Esophagus squamous epithelium (tissue), 4 donors: Measurements from ENCODE around the gene OR2A12.

Experiments used
- POLR2A ChIP-seq, 4 donors: fragments of 450-650 bp; IDR thresholded peaks; one replicate each; pipeline ENCODE4 v1.6.1; 2017; ENCODE audit warnings: antibody characterized with exemption in 4 of 4, mild to moderate bottlenecking in 4 of 4, moderate library complexity in 3 of 4
- TF ChIP-seq, protein P1 (sequence below), 6 experiments: fragments of 450-650 bp in 4 of 6; fragments of 200-600 bp in 2 of 6; sonication (generic) in 2 of 6; IDR thresholded peaks; one replicate each; pipeline ENCODE4 v1.5.1; 2016 to 2019; ENCODE audit warnings: antibody characterized with exemption in 6 of 6, mild to moderate bottlenecking in 4 of 6, moderate library complexity in 4 of 6

DNA sequence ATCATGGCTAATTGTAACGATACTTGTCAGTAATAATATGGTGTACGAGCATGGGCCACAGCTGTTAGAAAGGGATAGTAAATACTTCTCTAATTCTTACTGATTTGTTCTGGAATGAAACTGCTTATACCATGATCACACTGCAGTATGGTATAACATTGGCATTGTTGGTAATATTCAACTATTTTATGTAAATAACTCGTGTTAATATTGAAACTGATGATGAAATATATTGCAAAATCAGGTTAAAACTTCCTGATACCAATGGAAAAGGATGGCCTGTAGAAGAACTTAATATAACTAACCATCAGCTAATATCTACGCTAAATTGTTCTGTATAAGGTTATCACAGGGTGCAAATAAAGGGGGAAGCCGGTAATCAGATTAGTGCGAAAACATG, 47.2 kb downstream of the OR2A12 start:
- TF ChIP-seq, protein P1, sequence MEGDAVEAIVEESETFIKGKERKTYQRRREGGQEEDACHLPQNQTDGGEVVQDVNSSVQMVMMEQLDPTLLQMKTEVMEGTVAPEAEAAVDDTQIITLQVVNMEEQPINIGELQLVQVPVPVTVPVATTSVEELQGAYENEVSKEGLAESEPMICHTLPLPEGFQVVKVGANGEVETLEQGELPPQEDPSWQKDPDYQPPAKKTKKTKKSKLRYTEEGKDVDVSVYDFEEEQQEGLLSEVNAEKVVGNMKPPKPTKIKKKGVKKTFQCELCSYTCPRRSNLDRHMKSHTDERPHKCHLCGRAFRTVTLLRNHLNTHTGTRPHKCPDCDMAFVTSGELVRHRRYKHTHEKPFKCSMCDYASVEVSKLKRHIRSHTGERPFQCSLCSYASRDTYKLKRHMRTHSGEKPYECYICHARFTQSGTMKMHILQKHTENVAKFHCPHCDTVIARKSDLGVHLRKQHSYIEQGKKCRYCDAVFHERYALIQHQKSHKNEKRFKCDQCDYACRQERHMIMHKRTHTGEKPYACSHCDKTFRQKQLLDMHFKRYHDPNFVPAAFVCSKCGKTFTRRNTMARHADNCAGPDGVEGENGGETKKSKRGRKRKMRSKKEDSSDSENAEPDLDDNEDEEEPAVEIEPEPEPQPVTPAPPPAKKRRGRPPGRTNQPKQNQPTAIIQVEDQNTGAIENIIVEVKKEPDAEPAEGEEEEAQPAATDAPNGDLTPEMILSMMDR (IDR thresholded peaks at IDR 0.05): no peak
- no peak for TF ChIP-seq POLR2A (IDR thresholded peaks at IDR 0.05)
